SK-N-MC (cell line): Measurements from ENCODE around the gene OAS1.

Experiments
- EZH2 ChIP-seq: fragments of 200-600 bp; sonication (generic); IDR thresholded peaks from one replicate; pipeline ENCODE4 v1.6.1; 2017; ENCODE audit warnings: antibody characterized with exemption
- POLR2AphosphoS5 ChIP-seq: IDR thresholded peaks from 2 replicates; pipeline ENCODE4 v1.6.1; 2012; ENCODE audit warnings: mild to moderate bottlenecking, low read depth, low read length, borderline replicate concordance

- TF ChIP-seq EZH2: no peak
- TF ChIP-seq POLR2AphosphoS5: no peak
Observed at GRCh38 chr12:112964067-112964670, 57.4 kb downstream of the OAS1 start.
